Right lobe of liver (tissue), 4 donors: ENCODE data around the gene ASPRV1.

Experiments used
- POLR2A ChIP-seq: fragments of 450-650 bp; IDR thresholded peaks from one replicate; pipeline ENCODE4 v1.6.1; 2017; ENCODE audit warnings: antibody characterized with exemption, mild to moderate bottlenecking
- TF ChIP-seq, protein P1 (sequence below), 4 donors: fragments of 200-600 bp in 3 of 4; fragments of 450-650 bp in 1 of 4; IDR thresholded peaks; one replicate each; pipeline versions ENCODE4 v1.5.1 to v1.8.0; 2016 to 2022; ENCODE audit warnings: antibody characterized with exemption in 4 of 4, mild to moderate bottlenecking in 2 of 4
- donor health status: DM: no; HTN: no; CAD: no.
- donor health status: DM: no; HTN: no; CAD: no.
- donor health status: DM: no; HTN: yes; CAD: no.

DNA sequence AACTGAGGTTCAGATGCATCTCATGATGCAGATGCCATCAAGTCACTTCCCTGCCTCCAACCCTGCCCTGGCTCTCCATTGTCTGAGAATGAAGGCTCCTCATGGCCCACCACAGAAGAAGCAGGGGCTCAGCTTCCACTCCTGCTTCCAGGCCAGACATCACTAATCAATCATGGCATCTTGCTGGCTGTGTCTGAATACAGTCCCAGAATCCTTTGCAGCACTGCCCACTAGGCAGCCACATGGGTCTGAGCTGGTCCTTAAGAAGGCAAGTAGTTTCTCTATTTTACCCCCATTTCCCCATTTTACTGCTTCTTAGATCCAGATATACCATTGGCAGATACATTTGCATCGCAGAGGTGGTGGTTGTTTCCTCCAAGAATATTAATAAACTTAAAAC, 7.3 kb downstream of the ASPRV1 start:
- TF ChIP-seq, protein P1, sequence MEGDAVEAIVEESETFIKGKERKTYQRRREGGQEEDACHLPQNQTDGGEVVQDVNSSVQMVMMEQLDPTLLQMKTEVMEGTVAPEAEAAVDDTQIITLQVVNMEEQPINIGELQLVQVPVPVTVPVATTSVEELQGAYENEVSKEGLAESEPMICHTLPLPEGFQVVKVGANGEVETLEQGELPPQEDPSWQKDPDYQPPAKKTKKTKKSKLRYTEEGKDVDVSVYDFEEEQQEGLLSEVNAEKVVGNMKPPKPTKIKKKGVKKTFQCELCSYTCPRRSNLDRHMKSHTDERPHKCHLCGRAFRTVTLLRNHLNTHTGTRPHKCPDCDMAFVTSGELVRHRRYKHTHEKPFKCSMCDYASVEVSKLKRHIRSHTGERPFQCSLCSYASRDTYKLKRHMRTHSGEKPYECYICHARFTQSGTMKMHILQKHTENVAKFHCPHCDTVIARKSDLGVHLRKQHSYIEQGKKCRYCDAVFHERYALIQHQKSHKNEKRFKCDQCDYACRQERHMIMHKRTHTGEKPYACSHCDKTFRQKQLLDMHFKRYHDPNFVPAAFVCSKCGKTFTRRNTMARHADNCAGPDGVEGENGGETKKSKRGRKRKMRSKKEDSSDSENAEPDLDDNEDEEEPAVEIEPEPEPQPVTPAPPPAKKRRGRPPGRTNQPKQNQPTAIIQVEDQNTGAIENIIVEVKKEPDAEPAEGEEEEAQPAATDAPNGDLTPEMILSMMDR (IDR thresholded peaks at IDR 0.05) = no peak
- TF ChIP-seq POLR2A = no peak
